Keratinocyte (primary cell): Measurements from ENCODE around the gene CARMIL1. TPM values are rescaled to one million over a fixed set of nuclear protein-coding genes. Genes with fewer than 3 reads are reported as not detected.

Experiments
- DNase-seq: peaks from one replicate; pipeline ENCODE4 v3.0.0-alpha.2; 2011; ENCODE audit warnings: low read depth, missing footprints, low spot score
- FAIRE-seq: peaks from 2 replicates; lab custom pipeline; 2011; peaks lifted over from hg19 to GRCh38; lab: Jason Lieb, UNC
- H2AFZ ChIP-seq: 2 replicates; pipeline ENCODE4 v1.6.0; 2012; ENCODE audit warnings: low read length, control low read depth, inconsistent platforms; ENCODE audit not compliant: control insufficient read depth
- H3K27ac ChIP-seq: 2 replicates; pipeline ENCODE4 v1.5.1; 2011; ENCODE audit warnings: low read length; ENCODE audit not compliant: control insufficient read depth, insufficient read depth
- H3K27me3 ChIP-seq: 3 replicates; pipeline ENCODE4 v1.6.0; 2011; ENCODE audit warnings: low read length; ENCODE audit not compliant: control insufficient read depth, insufficient read depth; ENCODE audit errors: extremely low read depth
- H3K36me3 ChIP-seq, 2 experiments: 2 replicates in 1 of 2; 3 replicates in 1 of 2; pipeline ENCODE4 v1.5.1; 2011; ENCODE audit warnings: low read length in 2 of 2, mild to moderate bottlenecking in 1 of 2; ENCODE audit not compliant: control insufficient read depth in 2 of 2, insufficient read depth in 2 of 2; ENCODE audit errors: extremely low read depth in 1 of 2
- H3K4me1 ChIP-seq: 3 replicates; pipeline ENCODE4 v1.5.1; 2011; ENCODE audit warnings: low read length; ENCODE audit not compliant: control insufficient read depth, insufficient read depth; ENCODE audit errors: extremely low read depth
- H3K4me2 ChIP-seq: 3 replicates; pipeline ENCODE4 v1.6.0; 2011; ENCODE audit warnings: low read depth, low read length; ENCODE audit not compliant: control insufficient read depth, insufficient read depth; ENCODE audit errors: extremely low read depth
- H3K4me3 ChIP-seq, 3 experiments: fragments of 200-600 bp in 1 of 3; sonication (generic) in 1 of 3; 2 replicates in 2 of 3; 3 replicates in 1 of 3; pipeline ENCODE4 v1.5.1; 2011 to 2016; ENCODE audit warnings: low read length in 3 of 3, mild to moderate bottlenecking in 3 of 3, control low read depth in 2 of 3, inconsistent platforms in 1 of 3, low read depth in 1 of 3, mixed read lengths in 1 of 3, mixed run types in 1 of 3, moderate library complexity in 1 of 3; ENCODE audit not compliant: control insufficient read depth in 2 of 3, insufficient read depth in 2 of 3; ENCODE audit errors: extremely low read depth in 1 of 3
- H3K79me2 ChIP-seq: 2 replicates; pipeline ENCODE4 v1.6.0; 2012; ENCODE audit warnings: low read length; ENCODE audit not compliant: control insufficient read depth, insufficient read depth
- H3K9ac ChIP-seq: 3 replicates; pipeline ENCODE4 v1.6.0; 2011; ENCODE audit warnings: low read length; ENCODE audit not compliant: control insufficient read depth, insufficient read depth; ENCODE audit errors: extremely low read depth
- H3K9me1 ChIP-seq: 3 replicates; pipeline ENCODE4 v1.6.0; 2011; ENCODE audit warnings: low read length; ENCODE audit not compliant: control insufficient read depth, insufficient read depth; ENCODE audit errors: extremely low read depth
- H3K9me3 ChIP-seq: 2 replicates; pipeline ENCODE4 v1.5.1; 2012; ENCODE audit warnings: low read depth, low read length; ENCODE audit not compliant: control insufficient read depth
- H4K20me1 ChIP-seq: 3 replicates; pipeline ENCODE4 v1.6.0; 2011; ENCODE audit warnings: low read length; ENCODE audit not compliant: control insufficient read depth, insufficient read depth; ENCODE audit errors: extremely low read depth
- EZH2 ChIP-seq: IDR thresholded peaks from one replicate; pipeline ENCODE4 v1.6.1; 2012; ENCODE audit warnings: inconsistent platforms, mild to moderate bottlenecking, low read length, moderate library complexity
- dilution Hi-C: fragments of 300-500 bp; cut with MboI; formaldehyde crosslinking; loops from one replicate; pipeline ENCODE4 v1.7.0; 2020; ENCODE audit warnings: low sequenced_read_pairs; ENCODE audit not compliant: extremely low pct_ligation_motif_present
- polyA plus RNA-seq, 5 experiments: library from polyadenylated mRNA; depleted of rRNA in 3 of 5; stranded (reverse) in 3 of 5; stranded (forward) in 1 of 5; unstranded in 1 of 5; fragments of >200 nt; gene quantifications; 1 replicate in 1 of 5; 2 replicates in 3 of 5; 3 replicates in 1 of 5; pipeline versions ENCODE4 v1.2.1 to v1.2.3, GENCODE V29; 2011 to 2012; ENCODE audit warnings: missing spikeins in 2 of 5, low read depth in 1 of 5, low replicate concordance in 1 of 5
- TF ChIP-seq, protein P1 (sequence below), 3 experiments: IDR thresholded peaks in 1 of 3; conservative IDR thresholded peaks in 1 of 3; optimal IDR thresholded peaks in 1 of 3; 2 replicates in 2 of 3; 3 replicates in 1 of 3; pipeline versions ENCODE3 to v1.5.1; 2011; ENCODE audit warnings: low read length in 3 of 3, mild to moderate bottlenecking in 3 of 3, moderate library complexity in 2 of 3, control low read depth in 1 of 3, inconsistent platforms in 1 of 3; ENCODE audit not compliant: insufficient read depth in 2 of 3; ENCODE audit errors: extremely low read depth in 1 of 3

CARMIL1 gene
- polyA plus RNA-seq, 1 donor (not counting 4 experiments of a cell fraction or from before 2014, with no cell fraction given), result 18.9 TPM

GRCh38 chr6:25465941-25466340 lies 186.8 kb downstream of the CARMIL1 start:
- H3K27me3 ChIP-seq, result no peaks in the 10 kb centered on the region
- no peaks in the 10 kb centered on the region for H3K4me1 ChIP-seq
- H3K4me3 ChIP-seq, result no peak overlapping the region
- H3K36me3 ChIP-seq, result peaks cover 2 to 8% of the 10 kb centered on the region in 2 experiments
- dilution Hi-C loops, result no loop called here
- H3K27ac ChIP-seq, result no peak overlapping the region
- no peak overlapping the region for H3K9ac ChIP-seq
- H3K4me2 ChIP-seq, result no peak overlapping the region
- H4K20me1 ChIP-seq, result no peaks in the 10 kb centered on the region
- no peak for FAIRE-seq
- no peak for TF ChIP-seq EZH2
- TF ChIP-seq, protein P1, sequence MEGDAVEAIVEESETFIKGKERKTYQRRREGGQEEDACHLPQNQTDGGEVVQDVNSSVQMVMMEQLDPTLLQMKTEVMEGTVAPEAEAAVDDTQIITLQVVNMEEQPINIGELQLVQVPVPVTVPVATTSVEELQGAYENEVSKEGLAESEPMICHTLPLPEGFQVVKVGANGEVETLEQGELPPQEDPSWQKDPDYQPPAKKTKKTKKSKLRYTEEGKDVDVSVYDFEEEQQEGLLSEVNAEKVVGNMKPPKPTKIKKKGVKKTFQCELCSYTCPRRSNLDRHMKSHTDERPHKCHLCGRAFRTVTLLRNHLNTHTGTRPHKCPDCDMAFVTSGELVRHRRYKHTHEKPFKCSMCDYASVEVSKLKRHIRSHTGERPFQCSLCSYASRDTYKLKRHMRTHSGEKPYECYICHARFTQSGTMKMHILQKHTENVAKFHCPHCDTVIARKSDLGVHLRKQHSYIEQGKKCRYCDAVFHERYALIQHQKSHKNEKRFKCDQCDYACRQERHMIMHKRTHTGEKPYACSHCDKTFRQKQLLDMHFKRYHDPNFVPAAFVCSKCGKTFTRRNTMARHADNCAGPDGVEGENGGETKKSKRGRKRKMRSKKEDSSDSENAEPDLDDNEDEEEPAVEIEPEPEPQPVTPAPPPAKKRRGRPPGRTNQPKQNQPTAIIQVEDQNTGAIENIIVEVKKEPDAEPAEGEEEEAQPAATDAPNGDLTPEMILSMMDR (optimal IDR thresholded peaks at IDR 0.05 in 1 of 3, IDR thresholded peaks at IDR 0.05 in 1 of 3, conservative IDR thresholded peaks at IDR 0.05 in 1 of 3; ENCODE audit: extremely low read depth in 1 of 3, insufficient read depth in 2 of 3, low read length in 3 of 3), result no peak
- no peaks in the 10 kb centered on the region for H3K79me2 ChIP-seq
- H3K9me3 ChIP-seq, result no peaks in the 10 kb centered on the region
- no peaks in the 10 kb centered on the region for H3K9me1 ChIP-seq
- no peak overlapping the region for H2AFZ ChIP-seq
- no peak for DNase-seq

- H3K4me1 ChIP-seq, result no peaks in the 10 kb centered on the region
- TF ChIP-seq, protein P1 (optimal IDR thresholded peaks at IDR 0.05 in 1 of 3, IDR thresholded peaks at IDR 0.05 in 1 of 3, conservative IDR thresholded peaks at IDR 0.05 in 1 of 3; ENCODE audit: extremely low read depth in 1 of 3, insufficient read depth in 2 of 3, low read length in 3 of 3), result no peak
- TF ChIP-seq EZH2, result no peak
- H3K36me3 ChIP-seq, result peaks cover 2 to 8% of the 10 kb centered on the region in 2 experiments
- DNase-seq, result no peak
- FAIRE-seq, result no peak
- no peak overlapping the region for H3K4me2 ChIP-seq
- no peak overlapping the region for H2AFZ ChIP-seq
- no peak overlapping the region for H3K27ac ChIP-seq
- no peaks in the 10 kb centered on the region for H3K27me3 ChIP-seq
- H3K79me2 ChIP-seq, result no peaks in the 10 kb centered on the region
- no peaks in the 10 kb centered on the region for H3K9me1 ChIP-seq
- H4K20me1 ChIP-seq, result no peaks in the 10 kb centered on the region
- no peak overlapping the region for H3K4me3 ChIP-seq
- dilution Hi-C loops, result no loop called here
- H3K9ac ChIP-seq, result no peak overlapping the region
- no peaks in the 10 kb centered on the region for H3K9me3 ChIP-seq
Observed at GRCh38 chr6:25468881-25469280, 189.7 kb downstream of the CARMIL1 start.
